ENCODE results near the gene ALG12. TPM values are rescaled to one million over a fixed set of nuclear protein-coding genes. Genes with fewer than 3 reads are reported as not detected.

The ALG12 gene
- total and polyA plus RNA-seq, 8 donors, result 2.3 to 30.7 (median 9.0) TPM

DNA sequence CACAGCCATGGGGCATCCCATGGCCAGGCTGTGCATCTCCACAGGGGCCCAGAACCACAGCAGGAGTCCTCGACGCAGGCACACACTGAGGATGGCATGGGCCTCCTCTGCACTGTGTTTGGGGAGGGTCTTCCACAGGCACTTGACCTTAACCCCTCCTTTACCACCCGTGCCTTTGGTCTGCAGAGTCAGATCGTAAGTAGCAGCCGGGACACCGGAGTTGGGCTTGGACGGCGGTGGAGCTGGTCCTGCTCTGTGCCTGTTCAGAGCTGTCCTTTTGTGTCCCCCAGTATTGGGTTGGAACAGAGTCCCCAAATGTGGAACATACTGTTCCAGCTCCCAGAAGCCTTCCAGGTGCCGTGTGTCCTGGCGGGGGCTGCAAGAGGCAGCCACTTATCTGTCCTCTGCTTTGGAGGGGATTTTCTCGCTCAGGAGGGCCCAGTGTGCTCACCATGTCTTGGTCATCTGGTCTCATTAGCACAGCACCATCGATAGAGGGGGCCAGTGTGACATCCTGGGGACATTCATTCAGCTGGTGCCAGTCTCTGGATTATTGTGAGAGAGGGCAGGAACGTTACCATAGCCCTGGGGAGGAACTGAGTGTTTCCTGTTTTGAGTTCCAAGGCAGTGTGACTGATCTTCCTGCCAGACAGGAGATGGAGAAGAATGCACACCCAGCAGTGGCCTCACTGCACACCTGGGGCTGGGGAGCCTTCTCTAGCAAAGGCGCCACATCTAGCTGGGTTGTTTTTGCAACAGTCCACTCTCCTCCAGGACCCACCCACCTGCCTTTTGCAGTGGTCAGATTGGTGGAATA, 12.6 kb upstream of the ALG12 start:
- H3K27ac ChIP-seq, result peak overlapping the region; percentile 37 to 99 (median 94)

DNA sequence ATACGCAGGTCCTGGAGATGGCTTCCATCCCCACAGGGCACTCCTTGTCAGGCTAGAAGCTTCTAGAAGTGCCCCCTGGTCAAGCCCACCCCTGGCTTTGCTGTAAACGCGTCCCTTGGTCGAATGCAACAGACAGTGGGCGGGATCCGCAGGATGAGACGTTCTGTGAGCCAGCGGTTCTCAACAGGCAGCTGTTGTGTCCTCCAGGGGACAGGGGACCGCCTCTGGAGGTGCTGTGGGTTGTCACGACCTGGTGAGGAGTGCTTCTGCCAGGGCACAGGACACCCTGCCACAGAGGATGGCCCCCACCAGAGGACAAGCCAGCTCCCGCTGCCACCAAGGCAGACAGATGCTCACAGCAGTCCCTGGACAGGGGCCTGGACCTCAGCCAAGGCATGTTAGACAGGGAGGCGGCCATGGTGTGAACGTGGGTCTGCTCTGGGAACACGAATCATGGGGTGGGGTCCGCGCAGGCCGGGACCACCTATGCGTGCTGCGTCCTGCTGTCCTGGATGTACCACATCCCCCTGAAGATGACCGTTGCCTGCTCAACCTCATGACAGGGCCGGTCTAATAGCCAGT, 11.8 kb upstream of the ALG12 start:
- Histone ChIP-seq H3K27me3 (peaks cover 0 to 11% (median 8%) of the 10 kb centered on the region in 3 donors), H3K4me3 (peak overlapping the region in 1 of 4 donors; percentile 26), H3K4me1 (peaks cover 49 to 64% (median 55%) of the 10 kb centered on the region in 4 donors), H3K27ac (peak overlapping the region in 2 of 5 donors; percentile 93 to 98), H3K9me3 (no peaks in the 10 kb centered on the region), H3K36me3 (peaks cover 0 to 24% (median 18%) of the 10 kb centered on the region in 4 donors)
- WGBS, 5 donors, result 68 to 79% (median 71%) methylated on average over 16 to 21 of the region's 21 CpGs
- TF ChIP-seq POLR2AphosphoS5 (IDR thresholded peaks at IDR 0.05) (no peak), POLR2A (IDR thresholded peaks at IDR 0.05) (no peak), EP300 (IDR thresholded peaks at IDR 0.05) (no peak)
- TF ChIP-seq, protein P1, sequence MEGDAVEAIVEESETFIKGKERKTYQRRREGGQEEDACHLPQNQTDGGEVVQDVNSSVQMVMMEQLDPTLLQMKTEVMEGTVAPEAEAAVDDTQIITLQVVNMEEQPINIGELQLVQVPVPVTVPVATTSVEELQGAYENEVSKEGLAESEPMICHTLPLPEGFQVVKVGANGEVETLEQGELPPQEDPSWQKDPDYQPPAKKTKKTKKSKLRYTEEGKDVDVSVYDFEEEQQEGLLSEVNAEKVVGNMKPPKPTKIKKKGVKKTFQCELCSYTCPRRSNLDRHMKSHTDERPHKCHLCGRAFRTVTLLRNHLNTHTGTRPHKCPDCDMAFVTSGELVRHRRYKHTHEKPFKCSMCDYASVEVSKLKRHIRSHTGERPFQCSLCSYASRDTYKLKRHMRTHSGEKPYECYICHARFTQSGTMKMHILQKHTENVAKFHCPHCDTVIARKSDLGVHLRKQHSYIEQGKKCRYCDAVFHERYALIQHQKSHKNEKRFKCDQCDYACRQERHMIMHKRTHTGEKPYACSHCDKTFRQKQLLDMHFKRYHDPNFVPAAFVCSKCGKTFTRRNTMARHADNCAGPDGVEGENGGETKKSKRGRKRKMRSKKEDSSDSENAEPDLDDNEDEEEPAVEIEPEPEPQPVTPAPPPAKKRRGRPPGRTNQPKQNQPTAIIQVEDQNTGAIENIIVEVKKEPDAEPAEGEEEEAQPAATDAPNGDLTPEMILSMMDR (IDR thresholded peaks at IDR 0.05), result no peak
- no peak for DNase-seq
- intact Hi-C loops (cut with DNase I; ENCODE audit: low total_unique reads), result loop anchor here (2.0 kb wide), 1 partner anchor 101 kb away; no protein-coding TSS in a partner anchor

More for the DNA sequence above, 12.6 kb upstream of the ALG12 start:
- H3K4me3 ChIP-seq, result no peak overlapping the region
- WGBS, 5 donors, result 32 to 48% (median 39%) methylated on average over 9 to 14 of the region's 14 CpGs
- H3K36me3 ChIP-seq, result peaks cover 0 to 17% (median 11%) of the 10 kb centered on the region in 4 donors
- no peaks in the 10 kb centered on the region for H3K9me3 ChIP-seq
- peaks cover 49 to 64% (median 56%) of the 10 kb centered on the region in 4 donors for H3K4me1 ChIP-seq
- peak; percentile 87 to 92 for DNase-seq
- H3K27me3 ChIP-seq, result peaks cover 0 to 11% (median 8%) of the 10 kb centered on the region in 3 donors
- TF ChIP-seq POLR2A (IDR thresholded peaks at IDR 0.05) (no peak), POLR2AphosphoS5 (IDR thresholded peaks at IDR 0.05) (peak; percentile 42 to 92 (median 78)), EP300 (IDR thresholded peaks at IDR 0.05) (no peak)
- TF ChIP-seq, protein P1 (IDR thresholded peaks at IDR 0.05), result peak in 5 of 7 experiments; percentile 52 to 90 (median 57)
- intact Hi-C loops (cut with DNase I; ENCODE audit: low total_unique reads), result no loop called here

DNA sequence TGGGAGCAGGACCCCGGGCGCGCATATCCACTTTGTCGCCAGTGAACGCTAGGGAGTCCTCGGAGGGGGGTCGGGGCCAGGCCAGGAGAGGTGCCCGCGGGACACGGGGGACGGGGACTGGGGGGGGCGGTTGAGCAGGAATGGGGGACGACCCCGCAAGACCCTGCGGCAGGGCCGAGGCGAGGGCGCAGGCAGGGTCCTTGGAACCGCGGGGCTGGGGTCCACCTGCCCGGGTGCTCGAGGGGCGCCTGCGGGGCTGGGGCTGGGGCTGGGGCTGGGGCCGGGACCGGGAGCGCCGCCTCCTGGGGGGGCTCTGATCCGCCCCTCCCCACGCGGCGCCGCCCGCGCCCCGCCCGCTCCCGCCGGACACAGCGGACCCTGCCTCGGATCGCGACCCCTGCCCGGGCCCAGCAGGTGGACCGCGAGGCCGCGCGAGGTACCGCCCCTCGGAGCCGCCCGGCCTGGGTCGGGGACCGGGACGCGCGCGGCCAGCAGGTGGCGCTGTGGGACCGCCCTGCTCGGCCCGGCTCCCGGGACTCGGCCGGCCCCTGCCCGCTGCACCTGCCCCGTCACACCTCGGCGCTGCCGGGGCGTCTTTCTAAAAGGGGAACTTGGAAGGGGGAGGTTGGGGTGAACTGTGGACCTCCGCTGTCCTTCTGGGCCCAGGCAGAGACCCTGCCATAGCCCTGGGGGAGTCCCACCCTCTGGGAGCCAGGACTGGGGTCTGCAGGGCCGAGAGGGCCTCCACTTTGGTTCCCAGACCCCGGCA, 11.2 kb upstream of the ALG12 start:
- Histone ChIP-seq H3K4me3 (peak overlapping the region in 3 of 4 donors; percentile 20 to 30 (median 26)), H3K36me3 (peaks cover 0 to 27% (median 24%) of the 10 kb centered on the region in 4 donors), H3K27me3 (peaks cover 0 to 11% (median 8%) of the 10 kb centered on the region in 3 donors), H3K9me3 (no peaks in the 10 kb centered on the region), H3K4me1 (peaks cover 43 to 58% (median 48%) of the 10 kb centered on the region in 4 donors), H3K27ac (peak overlapping the region in 1 of 5 donors; percentile 98)
- 0 to 12% (median 5%) methylated on average over 7 to 74 of the region's 75 CpGs for WGBS, 5 donors
- DNase-seq, result peak; percentile 81 to 87
- intact Hi-C loops (cut with DNase I; ENCODE audit: low total_unique reads), result loop anchor here (2.0 kb wide), 1 partner anchor 101 kb away; no protein-coding TSS in a partner anchor
- TF ChIP-seq EP300 (IDR thresholded peaks at IDR 0.05), result no peak
- TF ChIP-seq, protein P1 (IDR thresholded peaks at IDR 0.05), result peak in 3 of 7 experiments; percentile 86 to 99 (median 89)

Data from stomach (tissue), 9 donors.